Cardiac fibroblast (primary cell): ENCODE measurements around the gene EYS.
A peak's percentile ranks its signal among the peaks of the same experiment; 100 is the strongest.

ENCODE experiments used
- DNase-seq, 2 donors: peaks; one replicate each; pipeline versions ENCODE4 v3.0.0 to v3.0.0-alpha.2; 2010; ENCODE audit warnings: low read depth in 2 of 2
- H3K4me3 ChIP-seq, 2 donors: replicated peaks in 1 of 2; 1 replicate in 1 of 2; 2 replicates in 1 of 2; pipeline ENCODE4 v1.5.1; 2011; ENCODE audit warnings: low read depth in 2 of 2, low read length in 2 of 2, mild to moderate bottlenecking in 2 of 2, moderate library complexity in 1 of 2
- TF ChIP-seq, protein P1 (sequence below): IDR thresholded peaks from one replicate; pipeline ENCODE4 v1.5.1; 2011; ENCODE audit warnings: low read depth, mild to moderate bottlenecking, low read length, inconsistent platforms

Gene EYS

GRCh38 chr6:63790334-63790733 lies 1916.7 kb downstream of the EYS start:
- no peak overlapping the region for H3K4me3 ChIP-seq
- no peak for DNase-seq

GRCh38 chr6:63789699-63790098 lies 1917.3 kb downstream of the EYS start:
- H3K4me3 ChIP-seq: no peak overlapping the region
- TF ChIP-seq, protein P1, sequence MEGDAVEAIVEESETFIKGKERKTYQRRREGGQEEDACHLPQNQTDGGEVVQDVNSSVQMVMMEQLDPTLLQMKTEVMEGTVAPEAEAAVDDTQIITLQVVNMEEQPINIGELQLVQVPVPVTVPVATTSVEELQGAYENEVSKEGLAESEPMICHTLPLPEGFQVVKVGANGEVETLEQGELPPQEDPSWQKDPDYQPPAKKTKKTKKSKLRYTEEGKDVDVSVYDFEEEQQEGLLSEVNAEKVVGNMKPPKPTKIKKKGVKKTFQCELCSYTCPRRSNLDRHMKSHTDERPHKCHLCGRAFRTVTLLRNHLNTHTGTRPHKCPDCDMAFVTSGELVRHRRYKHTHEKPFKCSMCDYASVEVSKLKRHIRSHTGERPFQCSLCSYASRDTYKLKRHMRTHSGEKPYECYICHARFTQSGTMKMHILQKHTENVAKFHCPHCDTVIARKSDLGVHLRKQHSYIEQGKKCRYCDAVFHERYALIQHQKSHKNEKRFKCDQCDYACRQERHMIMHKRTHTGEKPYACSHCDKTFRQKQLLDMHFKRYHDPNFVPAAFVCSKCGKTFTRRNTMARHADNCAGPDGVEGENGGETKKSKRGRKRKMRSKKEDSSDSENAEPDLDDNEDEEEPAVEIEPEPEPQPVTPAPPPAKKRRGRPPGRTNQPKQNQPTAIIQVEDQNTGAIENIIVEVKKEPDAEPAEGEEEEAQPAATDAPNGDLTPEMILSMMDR: no peak
- DNase-seq: no peak

More at GRCh38 chr6:63790334-63790733, 1916.7 kb downstream of the EYS start:
- TF ChIP-seq, protein P1: no peak

DNA sequence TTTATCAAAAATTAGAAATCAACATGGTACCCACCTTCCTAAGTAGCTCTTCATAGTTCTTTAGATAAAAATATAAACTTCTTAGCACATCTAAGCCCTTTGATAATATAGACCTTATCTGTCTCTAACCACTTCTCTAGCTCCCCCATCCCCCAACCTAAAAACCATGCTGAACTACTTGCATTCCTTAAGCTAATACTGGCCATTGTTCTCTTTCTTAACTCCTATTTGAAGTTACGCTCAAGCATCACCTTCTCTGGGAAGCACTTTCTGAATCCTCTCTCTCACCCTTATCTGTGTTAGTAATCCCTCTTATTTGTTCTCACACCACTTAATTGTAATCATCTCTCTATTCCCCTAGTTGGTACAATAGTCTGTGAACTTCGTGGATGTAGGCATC lies 1918.5 kb downstream of the EYS start:
- TF ChIP-seq, protein P1: no peak
- DNase-seq: no peak
- no peak overlapping the region for H3K4me3 ChIP-seq

GRCh38 chr6:63787021-63787420 lies 1920.0 kb downstream of the EYS start:
- H3K4me3 ChIP-seq: no peak overlapping the region
- peak; percentile 11 to 74 for DNase-seq
- TF ChIP-seq, protein P1: no peak

GRCh38 chr6:63785006-63785405 lies 1922.0 kb downstream of the EYS start:
- DNase-seq: no peak
- TF ChIP-seq, protein P1: no peak

GRCh38 chr6:63783096-63783495 lies 1923.9 kb downstream of the EYS start:
- no peak overlapping the region for H3K4me3 ChIP-seq
- TF ChIP-seq, protein P1: no peak
- DNase-seq: no peak

More at GRCh38 chr6:63785006-63785405, 1922.0 kb downstream of the EYS start:
- no peak overlapping the region for H3K4me3 ChIP-seq

- DNase-seq: peak in 1 of 2 donors; percentile 43
- H3K4me3 ChIP-seq: no peak overlapping the region
- TF ChIP-seq, protein P1: no peak
These were observed 1932.1 kb downstream of the EYS start for GRCh38 chr6:63774961-63775360.
